ENCODE measurements around the gene PHOSPHO1. TPM values are rescaled to one million over a fixed set of nuclear protein-coding genes. Genes with fewer than 3 reads are reported as not detected.

PHOSPHO1 gene
- total and polyA plus RNA-seq, 2 of the 13 experiments (the other 11 are each of a cell fraction or from before 2014, with no cell fraction given) = not detected

DNA sequence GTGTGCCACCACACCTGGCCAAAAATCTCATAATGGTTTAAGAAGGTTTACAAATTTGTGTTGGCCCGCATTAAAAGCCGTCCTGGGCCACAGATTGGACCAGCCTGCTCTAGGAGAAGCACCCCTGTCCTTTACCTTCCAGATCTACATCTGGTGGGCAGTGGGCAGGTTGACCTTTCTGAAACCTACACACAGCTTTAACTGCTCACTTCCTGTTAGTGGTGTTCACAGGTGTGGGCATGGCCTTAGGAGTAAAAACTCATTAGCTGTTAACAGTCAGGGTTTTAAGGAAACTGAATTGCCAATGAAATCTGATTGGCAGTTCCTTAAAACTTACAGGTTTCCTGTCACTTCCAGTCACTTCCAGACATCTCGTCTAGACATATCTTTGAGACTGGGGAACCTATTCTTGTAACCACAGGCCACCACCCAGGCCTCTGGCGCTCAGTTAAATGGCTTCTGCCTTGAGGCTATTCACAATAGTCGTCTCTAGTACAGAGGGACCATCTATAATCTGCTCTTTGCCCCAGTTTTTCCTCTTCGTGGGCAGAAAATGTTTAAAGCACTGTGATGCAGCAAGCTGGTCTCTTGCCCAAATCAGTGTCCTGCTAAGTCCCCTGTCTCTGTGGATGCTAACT is 49.5 kb downstream of the PHOSPHO1 start (continued):
- TF ChIP-seq, protein P1, sequence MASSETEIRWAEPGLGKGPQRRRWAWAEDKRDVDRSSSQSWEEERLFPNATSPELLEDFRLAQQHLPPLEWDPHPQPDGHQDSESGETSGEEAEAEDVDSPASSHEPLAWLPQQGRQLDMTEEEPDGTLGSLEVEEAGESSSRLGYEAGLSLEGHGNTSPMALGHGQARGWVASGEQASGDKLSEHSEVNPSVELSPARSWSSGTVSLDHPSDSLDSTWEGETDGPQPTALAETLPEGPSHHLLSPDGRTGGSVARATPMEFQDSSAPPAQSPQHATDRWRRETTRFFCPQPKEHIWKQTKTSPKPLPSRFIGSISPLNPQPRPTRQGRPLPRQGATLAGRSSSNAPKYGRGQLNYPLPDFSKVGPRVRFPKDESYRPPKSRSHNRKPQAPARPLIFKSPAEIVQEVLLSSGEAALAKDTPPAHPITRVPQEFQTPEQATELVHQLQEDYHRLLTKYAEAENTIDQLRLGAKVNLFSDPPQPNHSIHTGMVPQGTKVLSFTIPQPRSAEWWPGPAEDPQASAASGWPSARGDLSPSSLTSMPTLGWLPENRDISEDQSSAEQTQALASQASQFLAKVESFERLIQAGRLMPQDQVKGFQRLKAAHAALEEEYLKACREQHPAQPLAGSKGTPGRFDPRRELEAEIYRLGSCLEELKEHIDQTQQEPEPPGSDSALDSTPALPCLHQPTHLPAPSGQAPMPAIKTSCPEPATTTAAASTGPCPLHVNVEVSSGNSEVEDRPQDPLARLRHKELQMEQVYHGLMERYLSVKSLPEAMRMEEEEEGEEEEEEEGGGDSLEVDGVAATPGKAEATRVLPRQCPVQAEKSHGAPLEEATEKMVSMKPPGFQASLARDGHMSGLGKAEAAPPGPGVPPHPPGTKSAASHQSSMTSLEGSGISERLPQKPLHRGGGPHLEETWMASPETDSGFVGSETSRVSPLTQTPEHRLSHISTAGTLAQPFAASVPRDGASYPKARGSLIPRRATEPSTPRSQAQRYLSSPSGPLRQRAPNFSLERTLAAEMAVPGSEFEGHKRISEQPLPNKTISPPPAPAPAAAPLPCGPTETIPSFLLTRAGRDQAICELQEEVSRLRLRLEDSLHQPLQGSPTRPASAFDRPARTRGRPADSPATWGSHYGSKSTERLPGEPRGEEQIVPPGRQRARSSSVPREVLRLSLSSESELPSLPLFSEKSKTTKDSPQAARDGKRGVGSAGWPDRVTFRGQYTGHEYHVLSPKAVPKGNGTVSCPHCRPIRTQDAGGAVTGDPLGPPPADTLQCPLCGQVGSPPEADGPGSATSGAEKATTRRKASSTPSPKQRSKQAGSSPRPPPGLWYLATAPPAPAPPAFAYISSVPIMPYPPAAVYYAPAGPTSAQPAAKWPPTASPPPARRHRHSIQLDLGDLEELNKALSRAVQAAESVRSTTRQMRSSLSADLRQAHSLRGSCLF (CRISPR knock-in tag; IDR thresholded peaks at IDR 0.05; ENCODE audit: borderline replicate concordance) = no peak
- TF ChIP-seq, protein P2, sequence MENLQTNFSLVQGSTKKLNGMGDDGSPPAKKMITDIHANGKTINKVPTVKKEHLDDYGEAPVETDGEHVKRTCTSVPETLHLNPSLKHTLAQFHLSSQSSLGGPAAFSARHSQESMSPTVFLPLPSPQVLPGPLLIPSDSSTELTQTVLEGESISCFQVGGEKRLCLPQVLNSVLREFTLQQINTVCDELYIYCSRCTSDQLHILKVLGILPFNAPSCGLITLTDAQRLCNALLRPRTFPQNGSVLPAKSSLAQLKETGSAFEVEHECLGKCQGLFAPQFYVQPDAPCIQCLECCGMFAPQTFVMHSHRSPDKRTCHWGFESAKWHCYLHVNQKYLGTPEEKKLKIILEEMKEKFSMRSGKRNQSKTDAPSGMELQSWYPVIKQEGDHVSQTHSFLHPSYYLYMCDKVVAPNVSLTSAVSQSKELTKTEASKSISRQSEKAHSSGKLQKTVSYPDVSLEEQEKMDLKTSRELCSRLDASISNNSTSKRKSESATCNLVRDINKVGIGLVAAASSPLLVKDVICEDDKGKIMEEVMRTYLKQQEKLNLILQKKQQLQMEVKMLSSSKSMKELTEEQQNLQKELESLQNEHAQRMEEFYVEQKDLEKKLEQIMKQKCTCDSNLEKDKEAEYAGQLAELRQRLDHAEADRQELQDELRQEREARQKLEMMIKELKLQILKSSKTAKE (CRISPR knock-in tag; IDR thresholded peaks at IDR 0.05; ENCODE audit: borderline replicate concordance) = no peak
- no peak for TF ChIP-seq ZBTB1 (CRISPR knock-in tag; IDR thresholded peaks at IDR 0.05; ENCODE audit: borderline replicate concordance)
- no peak for TF ChIP-seq SOX5 (CRISPR knock-in tag; IDR thresholded peaks at IDR 0.05; ENCODE audit: borderline replicate concordance)
